ENCODE measurements around the gene PPP2R2C.

Gene PPP2R2C

GRCh38 chr4:6426571-6427438, 45.6 kb downstream of the PPP2R2C start:
- no peak for DNase-seq (ENCODE audit: low read depth in 2 of 2)

- DNase-seq (ENCODE audit: low read depth in 2 of 2), result no peak
Measured at GRCh38 chr4:6425911-6426310, 46.5 kb downstream of the PPP2R2C start.

- no peak for DNase-seq (ENCODE audit: low read depth in 2 of 2)
Measured at GRCh38 chr4:6425336-6425735, 47.1 kb downstream of the PPP2R2C start.

- DNase-seq (ENCODE audit: low read depth in 2 of 2), result no peak
Measured at GRCh38 chr4:6424425-6424824, 48.0 kb downstream of the PPP2R2C start.

- no peak for DNase-seq (ENCODE audit: low read depth in 2 of 2)
Measured at GRCh38 chr4:6423575-6423974, 48.8 kb downstream of the PPP2R2C start.

GRCh38 chr4:6422866-6423265, 49.5 kb downstream of the PPP2R2C start:
- DNase-seq (ENCODE audit: low read depth in 2 of 2), result no peak

- DNase-seq (ENCODE audit: low read depth in 2 of 2), result no peak
Measured at GRCh38 chr4:6422105-6422504, 50.3 kb downstream of the PPP2R2C start.

GRCh38 chr4:6421397-6421796, 51.0 kb downstream of the PPP2R2C start:
- DNase-seq (ENCODE audit: low read depth in 2 of 2), result no peak

GRCh38 chr4:6420972-6421371, 51.4 kb downstream of the PPP2R2C start:
- DNase-seq (ENCODE audit: low read depth in 2 of 2), result no peak

- DNase-seq (ENCODE audit: low read depth in 2 of 2), result no peak
Measured at GRCh38 chr4:6420036-6420435, 52.4 kb downstream of the PPP2R2C start.

GRCh38 chr4:6419452-6420028, 52.9 kb downstream of the PPP2R2C start:
- no peak for DNase-seq (ENCODE audit: low read depth in 2 of 2)

- DNase-seq (ENCODE audit: low read depth in 2 of 2), result no peak
Measured at GRCh38 chr4:6418193-6418755, 54.1 kb downstream of the PPP2R2C start.

- no peak for DNase-seq (ENCODE audit: low read depth in 2 of 2)
Measured at GRCh38 chr4:6417516-6418050, 54.8 kb downstream of the PPP2R2C start.

- DNase-seq (ENCODE audit: low read depth in 2 of 2), result no peak
Measured at GRCh38 chr4:6416518-6417286, 55.7 kb downstream of the PPP2R2C start.

GRCh38 chr4:6415031-6415705, 57.2 kb downstream of the PPP2R2C start:
- no peak for DNase-seq (ENCODE audit: low read depth in 2 of 2)

GRCh38 chr4:6414578-6414977, 57.8 kb downstream of the PPP2R2C start:
- no peak for DNase-seq (ENCODE audit: low read depth in 2 of 2)

- no peak for DNase-seq (ENCODE audit: low read depth in 2 of 2)
Measured at GRCh38 chr4:6410664-6411063, 61.8 kb downstream of the PPP2R2C start.

- no peak for DNase-seq (ENCODE audit: low read depth in 2 of 2)
Measured at GRCh38 chr4:6410068-6410467, 62.3 kb downstream of the PPP2R2C start.

GRCh38 chr4:6409381-6409780, 63.0 kb downstream of the PPP2R2C start:
- no peak for DNase-seq (ENCODE audit: low read depth in 2 of 2)

- DNase-seq (ENCODE audit: low read depth in 2 of 2), result no peak
Measured at GRCh38 chr4:6408263-6408662, 64.2 kb downstream of the PPP2R2C start.

- no peak for DNase-seq (ENCODE audit: low read depth in 2 of 2)
Measured at GRCh38 chr4:6405397-6405706, 67.1 kb downstream of the PPP2R2C start.
